GM12873 (cell line): ENCODE data around the gene CHCHD4.

ENCODE experiments used
- CTCF ChIP-seq: IDR thresholded peaks from 2 replicates; pipeline ENCODE4 v1.5.1; 2012; ENCODE audit warnings: low read depth, mild to moderate bottlenecking, moderate library complexity, low read length, control low read depth; ENCODE audit not compliant: insufficient read depth; ENCODE audit errors: missing control alignments

Gene CHCHD4

GRCh38 chr3:14138878-14139655 is 14.4 kb upstream of the CHCHD4 start:
- TF ChIP-seq CTCF: no peak

GRCh38 chr3:14138109-14138877 is 13.6 kb upstream of the CHCHD4 start:
- TF ChIP-seq CTCF: no peak

- no peak for TF ChIP-seq CTCF
Observed at GRCh38 chr3:14137445-14137844, 12.8 kb upstream of the CHCHD4 start.

GRCh38 chr3:14137004-14137403 is 12.3 kb upstream of the CHCHD4 start:
- TF ChIP-seq CTCF: no peak

DNA sequence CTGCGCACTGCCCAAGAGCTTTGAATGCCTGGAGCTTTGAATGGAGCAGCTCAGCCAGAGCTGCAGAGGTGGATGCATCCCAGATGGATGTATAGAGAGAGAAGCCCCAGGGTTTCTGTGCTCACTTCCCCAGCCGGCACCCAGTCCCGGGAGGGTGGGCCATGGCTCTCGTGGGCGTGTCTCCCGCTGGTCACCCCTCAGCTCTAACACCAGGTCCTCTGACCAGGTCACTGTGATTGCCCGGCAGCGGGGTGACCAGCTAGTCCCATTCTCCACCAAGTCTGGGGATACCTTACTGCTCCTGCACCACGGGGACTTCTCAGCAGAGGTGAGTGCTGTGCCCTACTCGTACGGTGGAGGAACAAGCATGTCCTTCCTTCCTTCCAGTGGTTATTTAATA is 10.9 kb upstream of the CHCHD4 start:
- no peak for TF ChIP-seq CTCF

DNA sequence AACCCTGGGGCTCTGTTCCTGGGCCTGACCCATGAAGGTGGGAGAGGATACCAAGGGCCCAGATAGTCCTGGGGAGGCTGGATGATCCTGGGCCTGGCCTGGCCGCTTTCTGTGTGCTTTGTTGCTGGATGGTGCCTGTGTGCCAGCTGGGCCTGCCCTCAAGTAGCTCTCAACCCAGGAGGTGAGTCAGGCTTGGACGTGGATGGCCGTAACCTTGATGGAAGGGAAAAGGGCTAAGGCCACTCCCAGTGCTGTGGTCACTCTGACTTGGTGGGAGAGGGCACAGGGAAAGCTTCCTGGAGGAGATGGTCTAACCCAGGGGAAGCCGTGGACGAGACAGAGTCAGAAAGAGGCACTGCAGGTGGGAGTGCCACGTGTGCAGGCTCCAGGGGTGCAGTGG is 9.6 kb upstream of the CHCHD4 start:
- TF ChIP-seq CTCF: no peak

DNA sequence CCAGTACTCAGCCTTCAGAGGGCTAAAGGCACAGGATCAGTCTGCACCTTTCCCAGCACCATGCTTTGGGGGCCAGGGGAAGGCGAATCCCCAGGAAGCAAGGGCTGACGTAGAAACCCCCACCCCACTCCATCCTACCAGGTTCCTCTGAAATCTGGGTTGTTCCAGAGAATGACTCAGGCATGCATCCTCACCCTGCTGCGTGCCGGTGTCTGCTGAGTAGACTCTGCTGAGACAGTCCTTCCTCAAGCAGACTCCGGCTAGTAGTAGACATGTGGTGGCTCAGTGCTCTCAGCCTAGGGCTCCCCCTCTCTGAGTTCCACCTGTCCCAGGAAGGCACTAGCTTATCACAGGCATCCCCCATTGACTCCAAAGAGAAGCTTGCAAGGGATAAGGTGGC is 9.2 kb upstream of the CHCHD4 start:
- no peak for TF ChIP-seq CTCF
